CD4-positive, alpha-beta memory T cell (primary cell): ENCODE data around the gene SHISA6. TPM values are rescaled to one million over a fixed set of nuclear protein-coding genes. Genes with fewer than 3 reads are reported as not detected.

Experiments
- CTCF ChIA-PET: fragments of 350-600 bp; sonication (Branson Sonifier 250); formaldehyde crosslinking; loops from one replicate; lab custom pipeline; 2021; ENCODE audit warnings: inconsistent platforms; ENCODE audit not compliant: partially characterized antibody; lab: Charles Lee
- POLR2A ChIA-PET: fragments of 350-600 bp; sonication (Branson Sonifier 250); formaldehyde crosslinking; loops from one replicate; lab custom pipeline; 2021; ENCODE audit not compliant: partially characterized antibody; lab: Charles Lee
- DNase-seq, 5 donors: peaks; one replicate each; pipeline versions ENCODE4 v3.0.0 to v3.0.0-alpha.2; 2020 to 2022; ENCODE audit warnings: mixed read lengths in 1 of 5
- H3K27ac ChIP-seq: one replicate; pipeline ENCODE4 v1.7.0; 2013; ENCODE audit warnings: low read depth, low read length
- H3K27me3 ChIP-seq: 2 replicates; pipeline ENCODE4 v1.7.0; 2013; ENCODE audit warnings: mild to moderate bottlenecking, low read length, moderate library complexity; ENCODE audit not compliant: insufficient read depth
- H3K36me3 ChIP-seq: 2 replicates; pipeline ENCODE4 v1.7.0; 2013; ENCODE audit warnings: mild to moderate bottlenecking, low read length, moderate library complexity; ENCODE audit not compliant: insufficient read depth
- H3K4me1 ChIP-seq: 2 replicates; pipeline ENCODE4 v1.7.0; 2013; ENCODE audit warnings: mild to moderate bottlenecking, low read length, moderate library complexity; ENCODE audit not compliant: insufficient read depth
- H3K4me3 ChIP-seq, 2 donors: one replicate each; pipeline ENCODE4 v1.7.0; 2013; ENCODE audit warnings: low read length in 2 of 2, mild to moderate bottlenecking in 1 of 2
- H3K9me3 ChIP-seq, 2 donors: one replicate each; pipeline ENCODE4 v1.7.0; 2013; ENCODE audit warnings: low read length in 2 of 2, control low read depth in 1 of 2; ENCODE audit not compliant: control insufficient read depth in 1 of 2
- H3K27ac Mint-ChIP-seq, 7 donors: one replicate each; pipeline ENCODE4 v1.8.0; 2020 to 2021; ENCODE audit warnings: mixed read lengths in 7 of 7, mild to moderate bottlenecking in 6 of 7, inconsistent platforms in 3 of 7, moderate library complexity in 3 of 7
- H3K27me3 Mint-ChIP-seq, 2 donors: one replicate each; pipeline ENCODE4 v1.8.0; 2020 to 2021; ENCODE audit warnings: mixed read lengths in 2 of 2
- H3K36me3 Mint-ChIP-seq, 2 donors: one replicate each; pipeline ENCODE4 v1.8.0; 2020 to 2021; ENCODE audit warnings: mixed read lengths in 2 of 2, inconsistent platforms in 1 of 2, mild to moderate bottlenecking in 1 of 2
- H3K4me1 Mint-ChIP-seq, 4 donors: one replicate each; pipeline ENCODE4 v1.8.0; 2020 to 2021; ENCODE audit warnings: mixed read lengths in 4 of 4, mild to moderate bottlenecking in 1 of 4
- H3K4me3 Mint-ChIP-seq, 8 donors: one replicate each; pipeline ENCODE4 v1.8.0; 2020 to 2021; ENCODE audit warnings: mixed read lengths in 8 of 8, mild to moderate bottlenecking in 7 of 8, moderate library complexity in 6 of 8, inconsistent platforms in 3 of 8
- H3K9me3 Mint-ChIP-seq, 8 donors: one replicate each; pipeline ENCODE4 v1.8.0; 2020 to 2021; ENCODE audit warnings: mixed read lengths in 8 of 8, mild to moderate bottlenecking in 5 of 8, inconsistent platforms in 3 of 8, moderate library complexity in 1 of 8
- intact Hi-C: fragments of 100-400 bp; cut with micrococcal nuclease; formaldehyde crosslinking; loops from one replicate; pipeline ENCODE4 v1.15.1; 2023
- polyA plus RNA-seq, 2 donors: library from polyadenylated mRNA; unstranded; fragments of 300-500 nt; fragmentation: Illumina TruSeq; gene quantifications; one replicate each; pipeline ENCODE4 v1.2.3, GENCODE V29; 2021
- total RNA-seq, 2 experiments: library from RNA; stranded (reverse); gene quantifications; one replicate each; pipeline ENCODE4 v1.2.3, GENCODE V29; 2021

Gene SHISA6
- total and polyA plus RNA-seq, 4 experiments from 2014 or later: not detected

DNA sequence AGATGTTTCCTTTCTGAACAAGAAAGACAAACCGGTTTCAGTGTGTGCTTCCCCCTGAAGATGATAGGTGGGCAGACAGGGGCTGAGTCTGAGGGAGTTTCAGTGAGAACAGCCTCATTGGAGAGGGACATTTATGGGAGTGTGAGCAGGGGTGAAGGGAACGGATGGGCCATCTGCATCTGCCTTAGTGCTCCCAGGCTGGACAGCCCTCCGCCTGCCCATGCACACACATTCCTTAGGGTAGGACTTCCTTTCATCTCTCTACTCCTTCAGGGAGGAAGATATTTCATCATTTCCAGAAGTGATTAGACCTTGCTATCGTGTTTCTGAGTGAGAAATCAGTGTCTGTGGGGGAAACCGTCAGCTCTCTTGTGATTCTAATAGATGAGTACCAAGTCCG lies 3.8 kb downstream of the SHISA6 start:
- intact Hi-C loops: no loop called here
- Mint-ChIP-seq H3K9me3 (peaks cover 0 to 18% (median 4%) of the 10 kb centered on the region in 8 donors), H3K36me3 (no peaks in the 10 kb centered on the region), H3K27me3 (peaks cover 13 to 14% of the 10 kb centered on the region in 2 donors), H3K4me3 (no peak overlapping the region), H3K27ac (no peak overlapping the region), H3K4me1 (no peaks in the 10 kb centered on the region)
- H3K9me3 ChIP-seq: no peaks in the 10 kb centered on the region
- no peak overlapping the region for H3K27ac ChIP-seq
- ChIA-PET CTCF (no interaction called here), POLR2A (no interaction called here)
- no peak overlapping the region for H3K4me3 ChIP-seq
- H3K27me3 ChIP-seq: no peaks in the 10 kb centered on the region
- no peaks in the 10 kb centered on the region for H3K4me1 ChIP-seq
- no peaks in the 10 kb centered on the region for H3K36me3 ChIP-seq
- no peak for DNase-seq

- H3K9me3 Mint-ChIP-seq: peaks cover 0 to 18% (median 4%) of the 10 kb centered on the region in 8 donors
- H3K27me3 ChIP-seq: no peaks in the 10 kb centered on the region
- no peaks in the 10 kb centered on the region for H3K36me3 Mint-ChIP-seq
- POLR2A ChIA-PET: no interaction called here
- intact Hi-C loops: no loop called here
- DNase-seq: no peak
- H3K27me3 Mint-ChIP-seq: peaks cover 12% of the 10 kb centered on the region in 2 donors
- H3K4me1 ChIP-seq: no peaks in the 10 kb centered on the region
- no peak overlapping the region for H3K27ac ChIP-seq
- no peaks in the 10 kb centered on the region for H3K4me1 Mint-ChIP-seq
- no peak overlapping the region for H3K27ac Mint-ChIP-seq
- CTCF ChIA-PET: no interaction called here
- no peaks in the 10 kb centered on the region for H3K9me3 ChIP-seq
- H3K4me3 Mint-ChIP-seq: no peak overlapping the region
- no peaks in the 10 kb centered on the region for H3K36me3 ChIP-seq
- H3K4me3 ChIP-seq: no peak overlapping the region
These were observed 4.2 kb downstream of the SHISA6 start for GRCh38 chr17:11245187-11245586.

DNA sequence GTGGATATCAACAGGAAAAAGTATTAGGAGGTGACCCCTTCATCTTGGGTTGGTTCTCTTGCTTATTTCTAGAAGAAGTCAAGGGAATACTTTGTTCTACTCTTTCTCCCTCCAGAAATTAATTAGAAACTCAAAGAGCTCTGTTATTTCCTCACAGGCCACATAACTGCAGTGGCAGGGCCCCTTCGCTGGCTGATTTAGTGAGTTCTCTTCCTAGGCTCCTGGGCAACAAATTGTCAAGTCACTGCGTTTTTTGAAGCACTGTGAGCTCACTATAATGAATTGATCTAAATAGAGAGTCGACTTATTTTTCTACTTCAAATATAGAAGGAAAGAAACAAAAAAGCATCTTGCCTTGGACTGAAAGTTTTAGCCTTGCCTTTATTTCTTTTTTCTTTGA lies 4.8 kb downstream of the SHISA6 start:
- no peak overlapping the region for H3K27ac Mint-ChIP-seq

DNA sequence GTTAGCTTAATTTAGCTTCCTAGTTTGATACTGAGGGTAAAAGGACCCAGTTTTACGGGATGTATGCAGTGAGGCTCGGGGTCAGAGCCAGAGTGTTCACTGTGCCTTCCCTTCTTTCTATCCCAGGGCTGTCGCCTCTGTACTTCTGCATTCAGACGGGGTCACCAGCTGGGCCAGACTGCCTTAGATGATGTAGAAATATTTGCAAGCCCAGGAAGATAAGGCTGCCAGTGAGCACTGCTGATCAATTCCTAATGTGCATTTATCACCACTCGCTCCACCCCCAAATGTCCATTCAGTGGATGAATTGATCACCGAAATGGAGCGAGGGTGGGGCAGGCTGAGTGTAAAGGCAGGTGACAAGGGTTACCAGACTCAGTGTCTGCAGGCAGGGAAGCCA lies 9.1 kb downstream of the SHISA6 start:
- Mint-ChIP-seq H3K36me3 (no peaks in the 10 kb centered on the region), H3K27me3 (peaks cover 0 to 1% of the 10 kb centered on the region in 2 donors)
- CTCF ChIA-PET: no interaction called here

More for the DNA sequence above, 4.8 kb downstream of the SHISA6 start:
- no peak for DNase-seq
- H3K27ac ChIP-seq: no peak overlapping the region
- Mint-ChIP-seq H3K9me3 (peaks cover 0 to 18% (median 4%) of the 10 kb centered on the region in 8 donors), H3K27me3 (peaks cover 12% of the 10 kb centered on the region in 2 donors), H3K36me3 (no peaks in the 10 kb centered on the region), H3K4me1 (no peaks in the 10 kb centered on the region), H3K4me3 (no peak overlapping the region)
- intact Hi-C loops: no loop called here
- H3K9me3 ChIP-seq: no peaks in the 10 kb centered on the region
- no peaks in the 10 kb centered on the region for H3K4me1 ChIP-seq
- POLR2A ChIA-PET: no interaction called here
- H3K36me3 ChIP-seq: no peaks in the 10 kb centered on the region
- no peaks in the 10 kb centered on the region for H3K27me3 ChIP-seq
- CTCF ChIA-PET: no interaction called here
- H3K4me3 ChIP-seq: no peak overlapping the region

GRCh38 chr17:11251561-11252107 lies 10.6 kb downstream of the SHISA6 start:
- Histone ChIP-seq H3K9me3 (no peaks in the 10 kb centered on the region), H3K27ac (no peak overlapping the region), H3K4me3 (no peak overlapping the region), H3K36me3 (no peaks in the 10 kb centered on the region), H3K27me3 (no peaks in the 10 kb centered on the region), H3K4me1 (no peaks in the 10 kb centered on the region)
- Mint-ChIP-seq H3K36me3 (no peaks in the 10 kb centered on the region), H3K27me3 (peaks cover 0 to 1% of the 10 kb centered on the region in 2 donors), H3K27ac (no peak overlapping the region), H3K4me3 (no peak overlapping the region), H3K9me3 (peaks cover 0 to 9% (median 2%) of the 10 kb centered on the region in 8 donors), H3K4me1 (no peaks in the 10 kb centered on the region)
- intact Hi-C loops: no loop called here
- ChIA-PET CTCF (no interaction called here), POLR2A (no interaction called here)
- DNase-seq: no peak

More for the DNA sequence above, 9.1 kb downstream of the SHISA6 start:
- POLR2A ChIA-PET: no interaction called here
- Mint-ChIP-seq H3K27ac (no peak overlapping the region), H3K4me3 (no peak overlapping the region), H3K9me3 (peaks cover 0 to 16% (median under 1%) of the 10 kb centered on the region in 8 donors), H3K4me1 (no peaks in the 10 kb centered on the region)
- intact Hi-C loops: no loop called here
- no peaks in the 10 kb centered on the region for H3K36me3 ChIP-seq
- no peaks in the 10 kb centered on the region for H3K4me1 ChIP-seq
- H3K4me3 ChIP-seq: no peak overlapping the region
- DNase-seq: no peak
- no peak overlapping the region for H3K27ac ChIP-seq
- no peaks in the 10 kb centered on the region for H3K27me3 ChIP-seq
- H3K9me3 ChIP-seq: no peaks in the 10 kb centered on the region

GRCh38 chr17:11252146-11252545 lies 11.1 kb downstream of the SHISA6 start:
- H3K4me3 Mint-ChIP-seq: no peak overlapping the region
- intact Hi-C loops: no loop called here
- peaks cover 0 to 7% (median 2%) of the 10 kb centered on the region in 8 donors for H3K9me3 Mint-ChIP-seq
- H3K36me3 Mint-ChIP-seq: no peaks in the 10 kb centered on the region
- H3K4me1 Mint-ChIP-seq: no peaks in the 10 kb centered on the region
- H3K4me1 ChIP-seq: no peaks in the 10 kb centered on the region
- no peaks in the 10 kb centered on the region for H3K9me3 ChIP-seq
- no peak overlapping the region for H3K4me3 ChIP-seq
- ChIA-PET POLR2A (no interaction called here), CTCF (no interaction called here)
- no peak overlapping the region for H3K27ac Mint-ChIP-seq
- no peak overlapping the region for H3K27ac ChIP-seq
- no peak for DNase-seq
- peaks cover 0 to 1% of the 10 kb centered on the region in 2 donors for H3K27me3 Mint-ChIP-seq
- H3K36me3 ChIP-seq: no peaks in the 10 kb centered on the region
- no peaks in the 10 kb centered on the region for H3K27me3 ChIP-seq

GRCh38 chr17:11256877-11257276 lies 15.9 kb downstream of the SHISA6 start:
- intact Hi-C loops: no loop called here
- POLR2A ChIA-PET: no interaction called here
- peaks cover 0 to 1% of the 10 kb centered on the region in 2 donors for H3K27me3 Mint-ChIP-seq

More at GRCh38 chr17:11256877-11257276, 15.9 kb downstream of the SHISA6 start:
- Mint-ChIP-seq H3K4me1 (no peaks in the 10 kb centered on the region), H3K9me3 (peaks cover 0 to 9% (median 3%) of the 10 kb centered on the region in 8 donors), H3K36me3 (no peaks in the 10 kb centered on the region), H3K27ac (no peak overlapping the region), H3K4me3 (no peak overlapping the region)
- Histone ChIP-seq H3K27me3 (no peaks in the 10 kb centered on the region), H3K36me3 (no peaks in the 10 kb centered on the region), H3K4me3 (no peak overlapping the region), H3K9me3 (no peaks in the 10 kb centered on the region), H3K4me1 (no peaks in the 10 kb centered on the region), H3K27ac (no peak overlapping the region)
- no peak for DNase-seq
- CTCF ChIA-PET: no interaction called here
